K562 (cell line): ENCODE data around the gene STAMBPL1. TPM values are rescaled to one million over a fixed set of nuclear protein-coding genes. Genes with fewer than 3 reads are reported as not detected.

Experiments
- ATAC-seq: fragments of 200-7000 bp; cut with Tn5 transposase; 3 replicates; pipeline ENCODE4 v1.9.1; 2020; ENCODE audit warnings: moderate library complexity
- BruUV-seq: library from RNA; stranded (reverse); fragments of 400-500 nt; replicated peaks from 2 replicates; lab custom pipeline; 2021; lab: Mats Ljungman, UMichigan
- CTCF ChIA-PET: fragments of 300-600 bp; formaldehyde crosslinking; extraction: SDS; loops from one replicate; lab custom pipeline; 2021; ENCODE audit warnings: low intra/inter-chr PET ratio; lab: Yijun Ruan, JAX
- POLR2A ChIA-PET: fragments of 300-600, 350-650 bp; sonication (Branson Sonifier 250); formaldehyde crosslinking; extraction: SDS; loops from one replicate; lab custom pipeline; 2021; ENCODE audit warnings: antibody characterized with exemption, inconsistent platforms; lab: Yijun Ruan, JAX
- DNase-seq, 4 experiments: peaks; one replicate each; pipeline versions ENCODE4 v3.0.0 to v3.0.0-alpha.2; 2011 to 2018; ENCODE audit warnings: low spot score in 3 of 4, mixed read lengths in 3 of 4; ENCODE audit errors: extremely low read depth in 1 of 4
- FAIRE-seq: peaks from 2 replicates; lab custom pipeline; 2011; peaks lifted over from hg19 to GRCh38; lab: Jason Lieb, UNC
- H2AFZ ChIP-seq: 2 replicates; pipeline ENCODE4 v1.6.0; 2011; ENCODE audit warnings: low read depth, low read length, control low read depth, inconsistent platforms
- H3K27ac ChIP-seq: fragments of 200-600 bp; 3 replicates; pipeline ENCODE4 v1.8.0; 2011; ENCODE audit warnings: low read depth, mild to moderate bottlenecking, control low read depth, inconsistent platforms, low read length, moderate library complexity, mixed read lengths; ENCODE audit errors: extremely low read depth
- H3K27me3 ChIP-seq, 2 experiments: fragments of 300-600 bp in 1 of 2; 2 replicates in 1 of 2; 3 replicates in 1 of 2; pipeline versions ENCODE4 v1.6.0 to v1.8.0; 2011; ENCODE audit warnings: inconsistent platforms in 2 of 2, low read length in 2 of 2, mild to moderate bottlenecking in 1 of 2, mixed read lengths in 1 of 2, moderate library complexity in 1 of 2; ENCODE audit not compliant: control insufficient read depth in 2 of 2, insufficient read depth in 2 of 2
- H3K36me3 ChIP-seq: fragments of 300-600 bp; 3 replicates; pipeline ENCODE4 v1.8.0; 2011; ENCODE audit warnings: mild to moderate bottlenecking, low read length, inconsistent platforms; ENCODE audit not compliant: control insufficient read depth, insufficient read depth
- H3K4me1 ChIP-seq, 2 experiments: fragments of 200-600 bp in 1 of 2; replicated peaks in 1 of 2; 2 replicates in 1 of 2; 3 replicates in 1 of 2; pipeline versions ENCODE4 v1.5.1 to v1.8.0; 2011; ENCODE audit warnings: inconsistent platforms in 2 of 2, low read length in 2 of 2, mild to moderate bottlenecking in 1 of 2, mixed read lengths in 1 of 2, moderate library complexity in 1 of 2; ENCODE audit not compliant: control insufficient read depth in 2 of 2, insufficient read depth in 2 of 2
- H3K4me2 ChIP-seq: 2 replicates; pipeline ENCODE4 v1.6.1; 2011; ENCODE audit warnings: low read length, control low read depth, inconsistent platforms, mixed read lengths; ENCODE audit not compliant: insufficient read depth
- H3K4me3 ChIP-seq: fragments of 200-600 bp; sonication (generic), shearing (Covaris generic); 2 replicates; pipeline ENCODE4 v1.5.1; 2016; ENCODE audit warnings: control low read depth, inconsistent platforms
- H3K79me2 ChIP-seq: fragments of 200-600 bp; 3 replicates; pipeline ENCODE4 v1.8.0; 2011; ENCODE audit warnings: low read length, inconsistent platforms; ENCODE audit not compliant: control insufficient read depth, insufficient read depth
- H3K9ac ChIP-seq, 2 experiments: 2 replicates each; pipeline versions ENCODE4 v1.6.0 to v1.6.1; 2011; ENCODE audit warnings: low read depth in 2 of 2, low read length in 2 of 2, control low read depth in 1 of 2, inconsistent platforms in 1 of 2, mild to moderate bottlenecking in 1 of 2, mixed read lengths in 1 of 2; ENCODE audit not compliant: insufficient read depth in 1 of 2
- H3K9me1 ChIP-seq: one replicate; pipeline ENCODE4 v1.6.0; 2011; ENCODE audit warnings: inconsistent platforms, mild to moderate bottlenecking, low read length, moderate library complexity; ENCODE audit not compliant: control insufficient read depth, insufficient read depth
- H3K9me3 ChIP-seq: replicated peaks from 2 replicates; pipeline ENCODE4 v1.5.1; 2011; ENCODE audit warnings: low read depth, low read length, inconsistent platforms; ENCODE audit not compliant: control insufficient read depth, insufficient read depth
- H4K20me1 ChIP-seq: replicated peaks from 2 replicates; pipeline ENCODE4 v1.6.1; 2011; ENCODE audit warnings: low read length, inconsistent platforms, mixed read lengths; ENCODE audit not compliant: control insufficient read depth, insufficient read depth
- BCOR ChIP-seq: fragments of 450-650 bp; IDR thresholded peaks from 2 replicates; pipeline ENCODE4 v1.6.1; 2016
- CBX2 ChIP-seq: fragments of 200-600 bp; sonication (generic); IDR thresholded peaks from one replicate; pipeline ENCODE4 v1.6.1; 2012; ENCODE audit warnings: mild to moderate bottlenecking, low read length, inconsistent platforms; ENCODE audit not compliant: insufficient read depth, poor library complexity, severe bottlenecking
- CC2D1A ChIP-seq: fragments of 450-650 bp; IDR thresholded peaks from 2 replicates; pipeline ENCODE4 v1.6.1; 2017; ENCODE audit warnings: mild to moderate bottlenecking
- ETS2 ChIP-seq: IDR thresholded peaks from 2 replicates; pipeline ENCODE4 v1.6.1; 2016; ENCODE audit warnings: borderline replicate concordance, missing genetic modification characterization, mild to moderate bottlenecking, moderate library complexity, missing compliant biosample characterization; ENCODE audit not compliant: poor library complexity, severe bottlenecking
- FOXA1 ChIP-seq: fragments of 450-650 bp; IDR thresholded peaks from 2 replicates; pipeline ENCODE4 v1.6.1; 2016; ENCODE audit warnings: mild to moderate bottlenecking, borderline replicate concordance
- HNRNPH1 ChIP-seq: fragments of 200-400 bp; formaldehyde crosslinking; optimal IDR thresholded peaks from 2 replicates; pipeline ENCODE3; 2017; ENCODE audit warnings: low read depth, mild to moderate bottlenecking, low read length, moderate library complexity
- LARP7 ChIP-seq: fragments of 450-650 bp; IDR thresholded peaks from 2 replicates; pipeline ENCODE4 v1.6.1; 2016
- MIER1 ChIP-seq: fragments of 450-650 bp; IDR thresholded peaks from 2 replicates; pipeline ENCODE4 v1.6.1; 2016; ENCODE audit warnings: antibody characterized with exemption, mild to moderate bottlenecking, low read depth
- MTF1 ChIP-seq: fragments of 250-450 bp; sonication (Bioruptor Pico); IDR thresholded peaks from 2 replicates; pipeline ENCODE4 v1.9.0; 2021; ENCODE audit warnings: moderate library complexity, mild to moderate bottlenecking, inconsistent platforms, borderline replicate concordance
- THRA ChIP-seq: fragments of 450-650 bp; IDR thresholded peaks from 2 replicates; pipeline ENCODE4 v1.6.1; 2017; ENCODE audit warnings: mild to moderate bottlenecking, moderate library complexity
- TSHZ1 ChIP-seq: fragments of 250-450 bp; sonication (Bioruptor Pico); IDR thresholded peaks from 2 replicates; pipeline ENCODE4 v1.4.0; 2020; ENCODE audit warnings: mild to moderate bottlenecking, moderate library complexity
- YBX1 ChIP-seq: fragments of 450-650 bp; IDR thresholded peaks from 2 replicates; pipeline ENCODE4 v1.7.1; 2016; ENCODE audit warnings: mild to moderate bottlenecking
- ZBTB5 ChIP-seq: fragments of 450-650 bp; IDR thresholded peaks from 2 replicates; pipeline ENCODE4 v1.6.1; 2017; ENCODE audit warnings: antibody characterized with exemption
- ZBTB7A ChIP-seq: IDR thresholded peaks from 2 replicates; pipeline ENCODE4 v1.6.1; 2011; ENCODE audit warnings: low read depth, mild to moderate bottlenecking, low read length, moderate library complexity, borderline replicate concordance; ENCODE audit not compliant: control insufficient read depth
- WGBS: fragments of 100-300 bp; shearing (Covaris generic); methylation state at CpG from one replicate; pipeline ENCODE4 v1.1.6; 2016; ENCODE audit warnings: low coverage, mixed read lengths; ENCODE audit not compliant: insufficient coverage; ENCODE audit errors: missing lambda C conversion rate; 5-methylcytosine and 5-hydroxymethylcytosine counted together
- in situ Hi-C: fragments of 300-500 bp; cut with MboI; formaldehyde crosslinking; loops from 4 replicates; pipeline ENCODE4 v1.15.0; 2018; ENCODE audit warnings: inconsistent platforms, mixed read lengths
- intact Hi-C: fragments of 100-400 bp; cut with micrococcal nuclease; formaldehyde crosslinking; loops from 2 replicates; pipeline ENCODE4 v1.14.2; 2022
- polyA plus RNA-seq, 8 experiments: library from polyadenylated mRNA; depleted of rRNA in 4 of 8; stranded (reverse) in 5 of 8; unstranded in 3 of 8; fragments of >200 nt; fragmentation: Nextera tagmentation in 2 of 8; fragmentation: Illumina TruSeq in 1 of 8; extraction: Ambion mirVana in 2 of 8; extraction: Trizol in 1 of 8; gene quantifications; 2 replicates each; pipeline versions ENCODE4 v1.2.1 to v1.2.3, GENCODE V29; 2011 to 2014; ENCODE audit warnings: inconsistent platforms in 1 of 8, missing spikeins in 1 of 8
- total RNA-seq, 7 experiments: library from RNA; depleted of rRNA in 6 of 7; stranded (reverse); fragments of >200 nt in 6 of 7; fragmentation: Illumina TruSeq in 2 of 7; extraction: Trizol in 2 of 7; gene quantifications; 2 replicates each; pipeline versions ENCODE4 v1.2.1 to v1.2.3, GENCODE V29; 2011 to 2021; ENCODE audit warnings: low replicate concordance in 1 of 7

The STAMBPL1 gene
- total and polyA plus RNA-seq, 9 of the 15 experiments (the other 6 are each of a cell fraction or from before 2014, with no cell fraction given): 0.09 TPM; not detected in 8

GRCh38 chr10:88841316-88842111 lies 38.5 kb upstream of the STAMBPL1 start:
- DNase-seq: no peak
- ChIA-PET CTCF (no interaction called here), POLR2A (no interaction called here)
- Histone ChIP-seq H3K4me3 (no peak overlapping the region), H3K4me2 (no peak overlapping the region), H3K9me3 (no peaks in the 10 kb centered on the region), H3K79me2 (no peaks in the 10 kb centered on the region), H3K4me1 (no peaks in the 10 kb centered on the region), H2AFZ (no peak overlapping the region), H3K9me1 (no peaks in the 10 kb centered on the region), H3K27ac (no peak overlapping the region), H3K9ac (no peak overlapping the region), H4K20me1 (no peaks in the 10 kb centered on the region), H3K27me3 (no peaks in the 10 kb centered on the region), H3K36me3 (no peaks in the 10 kb centered on the region)
- no peak for ATAC-seq
- BruUV-seq: no TSS peak
- no peak for FAIRE-seq
- WGBS: 3% methylated on average over 6 of the region's 6 CpGs
- in situ Hi-C loops (no loop called here), intact Hi-C loops (no loop called here)
- TF ChIP-seq THRA: no peak
- TF ChIP-seq HNRNPH1: no peak
- no peak for TF ChIP-seq ZBTB7A
- TF ChIP-seq MTF1 (CRISPR knock-in tag): no peak
- TF ChIP-seq MIER1: no peak
- no peak for TF ChIP-seq FOXA1
- TF ChIP-seq TSHZ1 (CRISPR knock-in tag): no peak
- no peak for TF ChIP-seq LARP7
- no peak for TF ChIP-seq CC2D1A
- TF ChIP-seq ETS2 (tag): no peak
- no peak for TF ChIP-seq CBX2
- no peak for TF ChIP-seq YBX1
- TF ChIP-seq BCOR: no peak
- TF ChIP-seq ZBTB5: no peak
